GM19043 (cell line): ENCODE data around the gene IGSF3.
"Not testable (repeated sequence)": the region's sequence is repeated elsewhere in the genome, so short reads cannot be mapped to it uniquely, and the experiment has no call there.

Source experiments
- ATAC-seq: cut with Tn5 transposase; IDR thresholded peaks from one replicate; pipeline ENCODE4 v1.9.1; 2021; ENCODE audit warnings: low read depth; ENCODE audit not compliant: unreplicated experiment

IGSF3 gene

DNA sequence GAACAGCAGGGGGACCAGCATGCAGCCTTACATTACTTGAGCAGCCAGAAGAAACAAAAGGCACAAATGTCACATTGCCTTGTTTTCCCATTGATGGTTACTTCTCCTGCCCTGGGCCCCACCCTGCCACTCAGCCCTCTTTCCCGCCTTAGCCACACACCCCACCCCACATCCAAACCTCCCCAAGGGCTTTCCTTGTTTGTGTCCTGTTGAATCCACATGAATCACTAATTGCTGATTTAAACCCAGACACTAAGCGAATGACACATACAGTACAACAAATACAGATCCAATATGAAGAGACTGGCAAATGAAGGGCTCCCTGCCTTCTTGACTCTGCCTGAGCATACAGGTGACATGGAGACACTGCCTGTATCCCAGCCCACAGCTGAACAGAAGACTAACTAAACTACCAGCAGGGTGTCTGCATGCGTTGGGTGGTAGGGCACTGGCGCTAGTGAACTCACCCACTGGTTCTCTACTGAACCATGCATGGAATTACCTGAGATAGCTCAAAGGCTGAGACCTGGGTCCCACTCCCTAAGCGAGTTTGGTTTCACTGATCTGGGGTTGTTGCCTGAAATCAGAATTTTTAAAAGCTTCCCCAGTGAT lies 3.1 kb downstream of the IGSF3 start:
- ATAC-seq, result no peak

DNA sequence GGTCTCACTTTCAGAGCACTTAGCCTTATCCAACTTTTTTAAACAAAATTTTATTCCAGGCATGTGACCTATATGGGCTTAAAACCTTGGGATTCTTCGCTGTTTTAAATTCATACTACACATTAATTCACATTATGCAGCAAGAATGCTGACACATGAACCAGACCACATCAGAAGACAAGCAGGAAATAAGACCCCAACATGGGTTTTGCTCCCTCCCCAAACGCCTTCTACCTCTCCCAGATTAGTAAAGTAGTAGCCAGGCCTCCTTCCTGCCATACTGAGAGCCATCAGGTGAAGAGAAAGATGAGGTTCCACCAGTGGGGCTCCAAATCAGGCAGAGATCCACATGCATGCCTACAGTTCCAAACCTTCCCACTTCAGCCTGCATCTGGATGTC lies 3.7 kb downstream of the IGSF3 start:
- ATAC-seq, result no peak

DNA sequence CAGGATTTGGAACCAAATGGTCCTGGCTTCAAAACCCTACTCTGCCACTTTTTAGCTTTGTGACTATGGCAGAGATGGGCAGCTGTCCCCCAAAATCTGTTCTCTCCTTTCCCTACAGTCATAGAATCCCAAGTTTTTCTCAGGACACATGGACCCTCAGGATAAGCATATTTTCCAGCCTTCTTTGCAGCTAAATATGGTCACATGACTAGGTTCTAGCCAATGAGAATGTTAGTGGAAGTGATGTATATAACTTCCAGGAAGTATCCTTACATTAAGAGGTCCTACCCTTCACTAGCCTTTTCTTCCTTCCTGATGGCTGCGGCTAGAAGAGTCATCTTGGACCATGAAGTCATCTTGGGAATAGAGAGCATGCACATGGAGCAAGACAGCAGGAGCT lies 5.9 kb downstream of the IGSF3 start:
- no peak for ATAC-seq

DNA sequence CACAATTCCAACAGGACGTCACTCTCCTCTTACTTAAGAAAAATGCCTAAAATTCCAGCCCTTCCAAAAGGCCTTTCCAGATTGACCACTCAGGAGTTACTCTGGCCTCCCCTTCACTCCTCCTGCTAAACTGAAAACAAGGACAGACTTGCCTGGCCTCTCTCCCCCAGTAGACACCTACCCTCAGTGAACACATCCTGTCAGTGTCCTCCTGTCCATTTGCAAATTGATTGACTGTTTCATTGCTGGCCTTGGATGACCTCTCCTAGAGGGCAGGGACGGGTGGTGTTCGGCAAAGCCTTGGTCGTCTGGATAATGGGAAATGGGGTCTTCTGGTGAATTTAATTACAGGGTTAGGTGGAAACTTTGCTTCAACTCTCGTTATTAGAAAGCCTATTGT lies 8.9 kb downstream of the IGSF3 start:
- ATAC-seq, result not testable (repeated sequence)

DNA sequence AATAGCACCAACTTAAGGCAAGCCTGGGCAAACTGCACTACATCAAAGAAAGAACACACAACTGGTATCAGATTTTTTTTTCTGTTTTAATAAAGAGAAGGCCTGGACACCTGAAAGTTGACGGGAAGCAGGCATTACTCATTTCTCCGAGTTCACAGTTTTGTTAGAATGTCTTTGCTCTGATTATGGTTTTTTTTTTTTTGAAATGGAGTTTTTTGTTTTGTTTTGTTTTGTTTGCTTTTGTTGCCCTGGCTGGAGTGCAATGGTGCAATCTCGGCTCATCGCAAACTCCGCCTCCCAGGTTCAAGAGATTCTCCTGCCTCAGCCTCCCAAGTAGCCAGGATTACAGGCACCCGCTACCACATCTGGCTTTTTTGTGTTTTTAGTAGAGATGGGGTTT lies 9.7 kb downstream of the IGSF3 start:
- not testable (repeated sequence) for ATAC-seq

DNA sequence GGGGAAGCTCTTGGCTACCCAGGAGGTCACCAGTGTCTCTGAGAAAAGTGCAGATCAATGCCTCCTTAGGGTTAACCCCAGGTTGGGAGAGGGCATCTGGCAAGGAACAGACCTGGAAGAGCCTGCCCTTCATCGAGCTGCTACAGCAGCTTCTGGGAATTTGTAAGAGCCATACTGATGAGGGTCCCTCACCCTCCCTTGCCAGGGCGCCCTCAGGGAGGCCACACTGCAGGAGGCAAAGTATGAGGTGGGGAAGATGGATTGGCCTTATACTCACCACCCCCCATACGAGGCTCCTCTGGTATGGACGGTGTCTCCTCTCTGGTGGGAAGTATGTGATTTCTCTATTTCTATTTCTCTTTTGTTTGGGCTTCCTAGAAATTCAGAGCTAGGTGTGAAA lies 13.2 kb downstream of the IGSF3 start:
- ATAC-seq, result no peak

DNA sequence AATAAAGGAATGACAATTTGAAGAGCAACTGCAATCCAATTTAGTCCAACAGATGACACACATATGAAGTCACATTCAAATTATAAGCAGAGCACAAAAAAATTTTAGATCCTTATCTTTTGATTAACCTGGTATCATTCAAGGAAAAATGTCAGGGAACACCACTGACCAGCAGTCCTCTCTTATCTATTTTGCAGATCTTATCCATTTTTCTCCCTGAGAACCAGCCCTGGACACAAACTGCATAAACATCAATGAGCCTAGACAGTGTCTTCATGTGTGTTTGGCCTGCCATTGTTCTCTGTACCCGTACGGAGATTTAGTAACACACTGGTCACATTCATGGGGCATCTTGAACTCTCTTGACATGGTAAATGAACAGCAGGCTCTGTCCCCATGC lies 14.9 kb downstream of the IGSF3 start:
- ATAC-seq, result not testable (repeated sequence)

DNA sequence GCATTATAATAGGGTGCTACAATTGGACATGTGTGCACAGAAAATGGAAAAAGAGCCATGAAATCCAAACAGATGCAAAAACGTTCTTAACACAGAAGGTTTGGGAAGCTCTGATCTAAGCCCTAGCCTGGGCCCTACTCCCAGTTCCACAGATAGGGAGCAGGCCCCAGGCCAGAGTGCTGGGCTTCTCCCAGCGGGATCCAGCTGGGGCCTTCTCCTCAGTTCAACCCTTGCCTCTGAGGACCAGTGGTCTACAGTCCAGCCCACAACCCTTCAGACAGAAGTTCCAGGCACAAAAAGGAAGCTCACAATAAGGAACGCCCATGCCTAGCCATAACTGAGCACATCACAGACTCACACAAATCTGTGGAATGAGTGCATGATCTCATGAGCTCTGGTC lies 16.8 kb downstream of the IGSF3 start:
- not testable (repeated sequence) for ATAC-seq

DNA sequence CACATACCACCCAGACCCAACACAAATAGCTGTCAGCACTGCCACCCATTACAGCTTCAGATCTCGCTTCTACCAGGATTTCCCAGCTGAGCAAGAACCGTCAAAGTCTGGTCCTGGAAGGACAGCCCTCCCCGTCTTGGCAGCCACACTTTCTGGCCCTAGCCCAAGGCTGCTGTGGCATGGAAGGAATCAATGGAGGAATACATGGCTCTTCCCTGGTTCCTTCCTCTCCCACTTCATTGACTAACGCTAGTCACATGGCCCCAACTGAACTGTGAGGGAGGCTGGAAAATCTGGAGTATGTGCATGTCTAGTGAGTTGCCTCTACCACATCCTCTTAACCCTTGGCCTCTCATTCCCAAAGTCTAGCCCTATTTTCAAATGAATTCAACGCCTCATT lies 18.5 kb downstream of the IGSF3 start:
- ATAC-seq, result not testable (repeated sequence)

DNA sequence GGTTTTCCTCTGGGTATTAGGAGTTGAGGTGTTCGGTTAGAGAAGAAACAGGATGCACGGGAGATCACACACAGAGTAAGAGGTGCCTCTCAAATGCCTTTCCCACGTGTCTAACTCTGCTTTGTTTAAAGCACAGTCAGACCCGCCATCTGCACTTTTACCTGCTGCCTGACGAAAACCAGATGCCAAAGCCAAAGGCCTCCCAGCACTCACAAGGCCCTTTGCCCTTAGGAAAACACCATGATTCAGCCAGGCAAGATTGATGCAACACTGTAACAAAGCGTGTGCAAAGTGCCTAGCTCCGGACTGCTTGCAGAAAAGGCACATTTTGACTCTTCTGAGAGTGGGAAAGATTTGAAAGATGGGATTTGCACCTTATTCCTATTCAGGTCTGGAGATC lies 19.2 kb downstream of the IGSF3 start:
- ATAC-seq, result not testable (repeated sequence)

DNA sequence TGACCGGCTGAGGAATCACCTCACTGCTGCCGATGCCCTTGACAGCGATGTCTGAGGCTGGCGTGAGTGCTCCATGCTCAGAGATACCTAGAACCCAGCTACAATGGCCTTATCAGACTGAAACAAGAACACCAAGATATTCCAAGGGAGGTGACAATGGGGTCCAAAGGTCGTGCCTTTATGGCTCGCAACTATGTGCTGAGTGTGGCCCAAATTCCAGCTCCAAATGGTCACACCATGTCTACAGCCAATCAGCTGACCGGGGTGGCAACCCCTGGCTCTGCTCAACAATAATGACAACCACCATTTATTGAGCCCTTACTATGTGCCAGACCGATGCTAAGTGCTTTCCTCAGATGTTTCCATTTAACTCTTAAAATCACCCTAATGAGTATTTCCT lies 20.3 kb downstream of the IGSF3 start:
- not testable (repeated sequence) for ATAC-seq

DNA sequence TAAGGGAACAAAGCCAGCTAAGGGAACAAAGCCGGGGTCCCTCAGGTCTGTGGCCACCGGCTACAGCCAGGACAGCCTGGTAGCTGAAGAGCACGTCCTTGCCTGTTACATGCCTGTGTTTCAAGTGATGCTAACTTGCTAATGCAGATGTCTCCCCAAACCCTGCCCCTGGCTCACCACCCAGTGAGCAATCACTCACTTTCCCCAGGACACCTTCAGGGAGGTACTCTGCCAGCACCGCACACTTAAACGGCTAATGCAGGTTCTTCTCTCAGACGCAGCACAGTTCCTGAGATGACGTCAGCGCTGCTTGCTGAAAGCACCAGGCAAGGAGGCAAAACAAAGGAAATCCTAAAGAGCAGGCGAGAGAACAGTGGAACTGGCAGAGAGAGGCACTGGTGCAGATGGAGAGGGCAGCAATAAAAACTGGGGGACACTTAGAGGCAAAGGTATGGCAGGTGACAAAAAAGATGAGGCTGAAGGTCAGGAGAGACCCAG lies 20.8 kb downstream of the IGSF3 start:
- not testable (repeated sequence) for ATAC-seq

DNA sequence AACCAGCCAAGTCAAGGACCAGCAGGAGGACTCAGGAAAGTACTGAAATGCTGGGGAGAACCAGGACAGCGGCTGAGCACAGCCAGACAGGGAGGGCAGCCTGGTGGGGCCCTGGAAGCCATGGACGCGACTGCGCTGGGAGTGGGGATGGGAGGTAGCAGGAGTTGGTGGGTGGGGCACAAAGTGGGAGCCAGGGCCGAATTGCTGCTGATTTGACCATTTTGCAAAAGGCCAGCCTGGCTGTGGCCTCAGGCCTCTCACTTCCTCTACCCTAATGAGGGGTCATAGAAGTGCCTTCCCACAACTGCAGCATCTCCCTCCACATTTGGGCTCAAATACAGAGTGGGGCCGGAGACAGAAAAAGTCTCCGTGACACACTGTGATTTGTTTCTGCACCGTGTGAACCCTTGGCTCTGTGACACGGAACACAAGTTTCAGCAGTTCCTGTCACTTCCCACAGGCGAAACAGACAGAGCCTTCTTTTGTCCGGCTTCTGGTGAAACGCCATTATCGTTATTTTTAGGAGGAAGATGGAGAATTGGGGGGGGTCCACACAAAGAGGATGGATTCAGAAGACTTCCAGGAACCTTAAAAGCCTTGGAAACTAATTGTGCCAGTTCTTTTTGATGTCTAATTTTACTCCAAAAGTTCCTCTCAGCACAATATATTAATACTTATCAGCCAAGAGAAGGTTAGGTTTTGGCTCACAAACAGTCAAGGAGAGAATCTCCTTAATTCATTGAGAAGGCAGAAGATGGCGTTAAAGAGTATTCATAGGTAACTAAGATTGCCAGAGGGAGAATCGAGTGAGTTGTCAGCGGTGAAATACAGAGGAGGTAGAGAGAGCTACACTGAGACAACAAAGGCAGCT lies 21.5 kb downstream of the IGSF3 start:
- ATAC-seq, result not testable (repeated sequence)

DNA sequence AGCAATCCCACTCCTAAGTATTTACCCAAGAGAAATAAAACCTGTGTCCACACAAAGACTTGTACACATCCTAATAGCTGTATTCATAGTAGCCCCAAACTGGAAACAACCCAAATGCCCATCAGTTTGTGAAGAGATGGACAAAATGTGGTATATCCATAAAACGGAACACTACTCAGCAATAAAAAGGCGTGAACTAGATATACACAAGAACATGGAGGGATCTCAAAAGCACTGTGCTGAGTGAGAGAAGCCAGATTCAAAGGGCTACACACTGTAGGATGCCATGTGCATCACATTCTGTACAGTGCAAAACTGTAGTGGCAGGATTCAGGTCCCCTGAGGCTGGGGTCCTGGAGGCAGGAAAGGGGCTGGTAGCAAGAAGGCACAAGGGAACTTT lies 22.5 kb downstream of the IGSF3 start:
- ATAC-seq, result not testable (repeated sequence)

DNA sequence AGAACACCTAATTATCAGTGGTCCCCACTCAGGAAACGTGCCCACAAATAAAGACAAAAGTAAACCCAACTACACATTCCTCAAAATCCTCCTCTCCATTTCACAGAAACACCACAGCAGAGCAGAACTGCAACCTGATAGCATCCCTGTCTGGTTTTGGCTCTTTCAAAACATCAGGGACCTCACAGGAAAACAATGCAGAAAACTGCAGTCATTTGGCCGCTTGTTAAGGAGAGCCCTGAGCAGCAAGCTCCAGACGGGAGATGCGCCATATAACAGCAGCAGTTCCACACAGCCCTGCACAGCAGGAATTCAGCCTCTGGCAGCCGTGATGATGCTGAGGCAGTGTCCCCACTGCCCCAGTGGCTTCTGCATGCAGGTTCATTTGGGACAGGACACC lies 23.4 kb downstream of the IGSF3 start:
- ATAC-seq, result not testable (repeated sequence)

DNA sequence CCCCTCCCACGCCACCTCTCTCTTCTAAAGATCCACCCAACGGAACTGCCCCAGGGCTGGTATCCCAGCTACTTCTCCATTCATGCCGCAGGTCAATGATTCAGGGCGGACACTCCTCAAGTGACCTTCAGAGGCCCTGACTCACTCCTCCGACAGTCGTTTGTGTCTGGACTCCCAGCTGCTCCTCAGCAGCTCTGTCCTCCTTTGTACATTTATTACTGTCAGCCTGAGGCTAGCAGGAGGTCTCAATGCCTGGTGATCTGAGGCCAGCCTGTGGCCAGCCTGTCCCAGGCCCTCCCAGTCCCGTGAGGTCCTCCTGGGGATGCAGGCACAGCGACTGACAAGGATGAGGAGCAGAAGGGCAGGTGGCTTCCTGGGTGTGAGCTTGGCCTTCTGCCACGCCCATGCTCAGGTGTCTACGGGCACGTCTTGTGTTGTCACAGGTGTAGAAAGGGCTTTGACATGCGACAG lies 24.2 kb downstream of the IGSF3 start:
- not testable (repeated sequence) for ATAC-seq

DNA sequence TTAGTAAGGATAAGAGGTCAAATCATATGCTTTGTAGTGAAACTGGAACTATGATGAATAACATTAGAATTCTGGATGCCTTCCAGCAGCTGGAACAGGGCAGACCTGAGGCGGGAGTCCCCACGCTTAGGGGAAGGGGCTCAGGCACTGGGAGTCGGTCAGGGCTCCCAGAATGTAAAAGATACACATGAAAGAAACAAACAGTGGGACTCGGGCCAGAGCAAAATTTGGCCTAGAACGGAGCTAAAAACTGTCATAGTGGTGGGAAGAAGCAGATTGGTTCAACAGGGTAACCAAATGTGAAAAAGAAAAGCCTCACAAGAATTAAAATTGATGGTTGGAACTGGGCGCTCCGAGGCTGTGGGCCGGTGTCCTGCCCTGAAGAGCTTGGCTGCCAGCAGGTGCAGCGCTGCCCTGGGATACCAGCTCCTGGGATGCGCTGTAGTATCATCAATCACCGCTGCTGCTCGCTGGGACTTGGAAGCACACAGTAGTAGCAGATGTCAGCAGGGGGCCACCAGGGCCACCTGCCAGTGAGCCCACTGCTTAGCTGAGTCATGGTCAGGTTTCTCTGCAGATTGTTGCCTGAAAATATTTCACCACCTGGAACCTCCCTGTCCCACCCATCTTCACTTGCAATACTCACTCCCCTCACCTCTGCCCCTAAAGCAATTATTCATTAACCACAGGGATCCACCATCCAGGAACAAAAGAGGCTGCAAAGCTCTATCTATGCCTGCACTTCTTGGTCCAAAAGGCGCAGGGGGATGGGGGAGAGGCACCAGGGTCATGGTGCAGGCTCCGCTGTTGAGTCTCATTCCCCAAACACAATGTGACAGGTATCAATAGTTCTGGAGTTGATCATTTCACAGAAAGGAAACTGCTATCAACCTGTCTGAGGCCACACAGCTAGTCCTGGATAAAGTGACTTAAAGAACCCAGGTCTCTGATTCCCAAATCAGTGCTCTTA lies 24.9 kb downstream of the IGSF3 start:
- ATAC-seq, result not testable (repeated sequence)

DNA sequence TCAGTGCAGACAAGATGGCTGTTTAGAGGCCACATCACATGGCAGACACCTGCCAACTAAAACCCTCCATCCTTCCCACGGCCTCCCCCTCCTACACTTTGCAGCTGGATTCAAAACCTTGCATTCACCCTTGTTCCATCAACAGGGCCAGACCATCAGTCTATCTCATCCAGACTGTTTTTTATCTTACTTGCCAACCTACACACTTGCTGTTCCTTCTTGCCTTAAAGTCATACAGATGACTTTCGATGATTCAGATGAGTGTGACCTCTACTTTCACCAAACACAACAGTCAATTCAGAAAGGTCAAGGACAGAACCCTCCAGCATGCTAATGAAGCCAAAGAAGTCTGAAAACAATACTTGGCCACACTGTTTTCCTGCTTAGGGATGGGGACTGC lies 29.9 kb downstream of the IGSF3 start:
- ATAC-seq, result not testable (repeated sequence)

DNA sequence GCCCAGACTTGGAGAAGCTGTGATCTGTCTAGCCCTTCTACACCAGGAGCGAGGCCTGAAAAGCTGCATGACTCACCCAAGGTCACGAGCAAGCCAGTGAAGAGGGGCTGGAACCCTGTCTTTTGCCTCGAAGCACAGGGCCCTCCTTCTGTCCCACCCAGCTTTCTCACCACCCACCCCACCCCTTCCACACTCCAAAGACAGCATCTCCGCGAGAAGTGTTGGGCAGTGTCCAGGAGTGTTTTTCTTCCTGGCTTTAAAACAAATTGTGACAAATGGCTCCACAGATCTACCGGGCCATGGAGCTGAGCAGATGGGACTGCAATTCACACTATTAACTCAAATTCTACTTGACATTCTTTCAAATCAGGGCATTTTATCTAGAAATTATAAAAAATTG lies 30.9 kb downstream of the IGSF3 start:
- not testable (repeated sequence) for ATAC-seq

DNA sequence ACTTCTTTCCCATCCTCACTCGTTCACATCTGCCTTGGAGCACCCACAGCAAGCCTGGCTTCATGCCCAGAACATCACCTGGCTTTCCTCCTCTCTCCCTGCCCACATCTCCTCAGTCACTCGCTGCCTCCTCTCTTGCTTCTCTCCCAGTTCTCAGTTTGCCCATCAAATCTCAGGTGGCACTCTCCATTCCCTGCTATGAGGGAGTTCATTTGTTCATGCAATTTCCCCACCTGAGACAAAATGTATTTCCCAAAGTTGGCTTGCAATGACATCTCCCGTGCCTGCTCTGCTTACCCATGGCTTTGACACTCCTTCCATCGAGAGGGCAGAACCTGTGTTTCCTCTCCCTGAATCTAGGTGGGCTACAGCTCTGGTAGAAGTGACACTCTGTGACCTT lies 33.1 kb downstream of the IGSF3 start:
- ATAC-seq, result not testable (repeated sequence)
